A549 (cell line): Measurements from ENCODE around the gene NFIA.

Source experiments
- CEBPB ChIP-seq, 2 experiments: fragments of >200 bp in 1 of 2; sonication (Bioruptor Twin) in 1 of 2; formaldehyde crosslinking in 1 of 2; IDR thresholded peaks; 2 replicates each; pipeline ENCODE4 v1.6.1; 2012 to 2016
- E2F6 ChIP-seq: IDR thresholded peaks from 2 replicates; pipeline ENCODE4 v1.6.1; 2012; ENCODE audit warnings: low read depth, borderline replicate concordance
- EP300 ChIP-seq, 2 experiments: fragments of >200 bp; sonication (Bioruptor Twin); formaldehyde crosslinking; IDR thresholded peaks; 2 replicates in 1 of 2; 3 replicates in 1 of 2; pipeline ENCODE4 v1.6.1; 2016 to 2017
- JUN ChIP-seq, 2 experiments: fragments of >200 bp; sonication (Bioruptor Twin); formaldehyde crosslinking; IDR thresholded peaks; 2 replicates in 1 of 2; 3 replicates in 1 of 2; pipeline ENCODE4 v1.6.1; 2016 to 2017
- KDM1A ChIP-seq: fragments of 200-600 bp; sonication (generic); IDR thresholded peaks from 2 replicates; pipeline ENCODE4 v1.6.1; 2016; ENCODE audit warnings: low read depth, mild to moderate bottlenecking
- MAX ChIP-seq: IDR thresholded peaks from 2 replicates; pipeline ENCODE4 v1.6.1; 2012
- POLR2A ChIP-seq: IDR thresholded peaks from 2 replicates; pipeline ENCODE4 v1.6.1; 2012; ENCODE audit warnings: mild to moderate bottlenecking, low read length
- RAD21 ChIP-seq, 2 experiments: fragments of >200 bp in 1 of 2; sonication (Bioruptor Twin) in 1 of 2; formaldehyde crosslinking in 1 of 2; IDR thresholded peaks in 1 of 2; conservative IDR thresholded peaks in 1 of 2; 2 replicates in 1 of 2; 3 replicates in 1 of 2; pipeline ENCODE4 v1.6.1; 2012 to 2018; ENCODE audit warnings: inconsistent platforms in 1 of 2
- RFX5 ChIP-seq: fragments of 450-650 bp; IDR thresholded peaks from 2 replicates; pipeline ENCODE4 v1.7.1; 2014; ENCODE audit warnings: antibody characterized with exemption, mild to moderate bottlenecking, moderate library complexity
- RNF2 ChIP-seq: fragments of 200-600 bp; sonication (generic); IDR thresholded peaks from 2 replicates; pipeline ENCODE4 v1.6.1; 2016; ENCODE audit warnings: low read depth, mild to moderate bottlenecking, antibody characterized with exemption, moderate library complexity, borderline replicate concordance
- TF ChIP-seq, protein P1 (sequence below): fragments of >200 bp; sonication (Bioruptor Twin); formaldehyde crosslinking; IDR thresholded peaks from 3 replicates; pipeline ENCODE4 v1.5.1; 2016

DNA sequence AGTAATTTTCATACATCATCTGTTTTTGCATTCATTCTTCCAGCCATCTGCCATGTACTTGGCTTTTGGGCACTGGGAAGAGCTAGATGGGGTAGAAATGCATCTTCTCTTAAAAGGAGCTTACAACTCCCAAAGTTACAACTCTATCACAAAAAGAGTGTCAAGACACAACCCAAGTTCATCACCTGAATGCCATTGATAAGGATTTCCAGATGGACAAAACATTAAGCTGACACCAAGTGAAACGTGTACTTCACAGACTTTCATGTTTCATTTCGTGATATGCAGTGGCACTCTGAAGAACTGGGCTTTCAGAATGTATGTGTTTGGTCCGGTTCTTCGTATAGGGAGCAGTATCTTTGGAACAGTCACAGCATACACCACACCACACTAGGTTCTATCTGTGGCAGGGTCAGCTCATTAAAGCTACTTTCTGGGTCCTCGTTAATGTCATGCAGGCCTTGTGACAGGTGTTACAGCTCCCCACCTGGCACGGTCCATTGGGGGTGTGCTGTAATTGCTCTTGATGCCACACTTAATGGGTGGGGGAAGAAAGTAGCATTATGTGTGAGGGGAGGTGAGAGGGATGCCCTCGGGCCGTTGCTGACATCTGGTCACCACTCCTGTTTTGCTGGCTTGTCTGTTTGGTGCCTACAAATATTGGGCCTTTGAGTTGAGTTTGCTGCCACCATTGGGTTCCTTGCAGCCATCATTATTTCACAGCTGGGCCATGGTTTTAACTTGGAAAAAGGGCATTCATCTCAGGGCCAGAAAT is 164.9 kb downstream of the NFIA start:
- TF ChIP-seq POLR2A (no peak), EP300 (IDR thresholded peaks at IDR 0.05) (no peak), RFX5 (no peak), JUN (IDR thresholded peaks at IDR 0.05) (no peak), RNF2 (no peak), CEBPB (IDR thresholded peaks at IDR 0.05) (no peak), KDM1A (no peak), RAD21 (conservative IDR thresholded peaks at IDR 0.05 in 1 of 2, IDR thresholded peaks at IDR 0.05 in 1 of 2) (no peak), MAX (no peak), E2F6 (no peak)
- TF ChIP-seq, protein P1, sequence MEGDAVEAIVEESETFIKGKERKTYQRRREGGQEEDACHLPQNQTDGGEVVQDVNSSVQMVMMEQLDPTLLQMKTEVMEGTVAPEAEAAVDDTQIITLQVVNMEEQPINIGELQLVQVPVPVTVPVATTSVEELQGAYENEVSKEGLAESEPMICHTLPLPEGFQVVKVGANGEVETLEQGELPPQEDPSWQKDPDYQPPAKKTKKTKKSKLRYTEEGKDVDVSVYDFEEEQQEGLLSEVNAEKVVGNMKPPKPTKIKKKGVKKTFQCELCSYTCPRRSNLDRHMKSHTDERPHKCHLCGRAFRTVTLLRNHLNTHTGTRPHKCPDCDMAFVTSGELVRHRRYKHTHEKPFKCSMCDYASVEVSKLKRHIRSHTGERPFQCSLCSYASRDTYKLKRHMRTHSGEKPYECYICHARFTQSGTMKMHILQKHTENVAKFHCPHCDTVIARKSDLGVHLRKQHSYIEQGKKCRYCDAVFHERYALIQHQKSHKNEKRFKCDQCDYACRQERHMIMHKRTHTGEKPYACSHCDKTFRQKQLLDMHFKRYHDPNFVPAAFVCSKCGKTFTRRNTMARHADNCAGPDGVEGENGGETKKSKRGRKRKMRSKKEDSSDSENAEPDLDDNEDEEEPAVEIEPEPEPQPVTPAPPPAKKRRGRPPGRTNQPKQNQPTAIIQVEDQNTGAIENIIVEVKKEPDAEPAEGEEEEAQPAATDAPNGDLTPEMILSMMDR = no peak
